Mucosa of gallbladder (tissue), 1 donor: ENCODE results near the gene ZNF773. TPM values are rescaled to one million over a fixed set of nuclear protein-coding genes. Genes with fewer than 3 reads are reported as not detected.
A peak's percentile ranks its signal among the peaks of the same experiment; 100 is the strongest.
"Not testable (repeated sequence)": the region's sequence is repeated elsewhere in the genome, so short reads cannot be mapped to it uniquely, and the experiment has no call there.

Experiments used
- DNase-seq: peaks from one replicate; pipeline ENCODE4 v3.0.0-alpha.2; 2020; ENCODE audit warnings: low spot score
- total RNA-seq: library from RNA; stranded (reverse); gene quantifications from one replicate; pipeline ENCODE4 v1.2.1, GENCODE V29; 2021
- donor health status: DM: no; HTN: no; CAD: no.

The ZNF773 gene
- 9.9 TPM for total RNA-seq

DNA sequence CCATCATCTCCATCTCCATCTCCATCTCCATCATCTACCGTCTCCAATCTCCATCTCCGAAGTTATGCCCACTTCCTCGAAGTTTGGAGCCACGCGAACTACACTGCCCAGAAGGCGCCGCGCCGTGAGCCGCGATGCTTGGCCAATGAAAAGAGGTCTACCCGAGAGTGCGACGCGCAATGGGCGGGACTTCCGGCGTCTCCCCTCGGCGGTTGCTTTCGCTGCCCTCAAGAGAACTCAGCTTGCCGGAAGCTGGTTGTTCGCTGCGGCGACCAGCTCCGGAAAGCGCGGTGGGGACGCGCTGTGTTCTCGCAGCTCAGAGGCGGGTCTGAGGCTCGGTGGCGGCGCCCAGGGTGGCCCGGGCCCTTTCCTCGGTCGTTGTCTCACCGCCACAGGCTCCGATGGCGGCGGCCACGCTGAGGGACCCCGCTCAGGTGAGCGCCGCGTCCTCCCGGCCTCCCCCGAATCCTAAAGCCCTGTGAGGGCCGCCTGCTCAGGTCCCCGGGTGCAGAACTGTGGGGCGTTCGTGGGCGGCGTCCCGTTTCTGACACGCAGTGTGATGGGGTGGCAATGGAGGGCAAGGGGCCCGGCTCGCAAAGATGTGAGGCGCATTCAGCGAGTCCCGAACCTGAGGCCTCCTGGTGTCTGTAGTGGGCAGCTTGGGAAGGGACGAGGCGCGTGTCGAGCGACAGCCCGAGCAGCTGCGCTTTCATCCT lies at the start of gene ZNF773:
TSS of gene ZNF773 (plus strand) at position 259 of the 716 bp plus-strand sequence. CDS start at position 402, 143 bp downstream.
- peak; percentile 97 for DNase-seq

DNA sequence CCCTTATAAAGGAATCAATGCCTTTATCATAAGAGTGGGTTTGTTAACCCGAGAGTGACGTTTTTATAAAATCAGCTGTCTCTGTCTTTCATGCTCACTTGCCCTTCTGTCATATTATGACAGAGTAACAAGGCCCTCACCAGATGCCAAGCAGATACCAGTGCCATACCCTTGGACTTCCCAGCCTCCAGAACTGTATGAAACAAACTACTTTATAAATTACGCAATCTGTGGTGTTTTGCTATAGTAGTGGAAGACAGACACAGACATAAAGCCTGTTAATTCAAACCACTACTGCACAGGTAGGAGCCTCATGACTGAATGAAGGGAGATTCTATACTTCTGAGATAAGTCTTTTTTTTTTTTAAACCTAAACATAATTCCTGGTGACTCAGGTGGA lies 47.4 kb upstream of the ZNF773 start:
- no peak for DNase-seq

DNA sequence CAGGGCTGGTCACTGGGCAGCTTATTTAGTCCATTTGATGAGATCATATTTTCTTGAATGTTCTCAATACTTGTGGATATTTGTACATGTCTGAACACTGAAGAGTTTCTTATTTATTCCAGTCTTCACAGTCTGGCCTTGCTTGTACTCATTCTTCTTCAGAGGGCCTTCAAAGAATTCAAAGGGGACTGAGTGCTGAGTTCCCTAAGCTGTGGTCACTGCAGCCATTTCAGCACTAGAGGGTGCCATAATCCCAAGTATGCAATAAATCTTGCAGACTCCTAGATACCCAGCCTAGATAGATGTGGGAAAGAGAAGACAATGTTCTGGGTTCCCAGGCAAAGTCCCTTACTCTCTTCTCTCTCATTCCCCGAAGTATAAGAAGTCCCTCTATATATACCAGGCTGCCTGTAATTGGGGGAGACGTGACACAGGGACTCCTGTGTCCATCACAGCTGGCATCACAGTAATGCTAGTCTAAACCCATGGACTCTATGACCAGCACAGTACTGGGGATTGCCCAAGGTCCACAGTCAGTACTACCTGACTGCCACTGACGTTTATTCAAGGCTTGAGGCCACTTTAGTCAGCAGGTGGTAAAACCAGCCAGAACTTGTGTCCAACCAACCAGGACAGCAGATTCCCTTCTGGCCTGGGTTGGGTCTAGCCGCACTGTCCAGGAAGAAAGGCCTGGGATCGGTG lies 33.9 kb upstream of the ZNF773 start:
- DNase-seq, result no peak

DNA sequence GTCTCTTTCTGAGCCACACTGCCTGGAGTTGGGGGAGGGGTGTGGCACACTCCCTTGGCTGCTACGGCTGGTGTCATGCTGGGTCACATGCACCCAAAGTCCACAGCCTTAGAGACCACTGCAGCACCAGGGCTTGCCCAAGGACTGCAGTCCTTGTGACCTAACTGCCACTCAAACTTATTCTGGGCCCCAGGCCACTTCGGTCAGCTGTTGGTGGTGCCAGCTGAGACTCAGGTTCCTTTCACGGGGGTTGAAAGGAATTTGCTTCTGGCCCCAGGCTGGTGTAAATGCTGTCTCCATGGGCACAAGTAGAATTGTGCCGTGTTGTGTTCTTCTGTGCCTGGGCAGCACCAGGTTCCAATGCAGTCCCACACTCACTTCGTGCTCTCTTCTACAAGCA lies 33.2 kb upstream of the ZNF773 start:
- DNase-seq, result no peak

DNA sequence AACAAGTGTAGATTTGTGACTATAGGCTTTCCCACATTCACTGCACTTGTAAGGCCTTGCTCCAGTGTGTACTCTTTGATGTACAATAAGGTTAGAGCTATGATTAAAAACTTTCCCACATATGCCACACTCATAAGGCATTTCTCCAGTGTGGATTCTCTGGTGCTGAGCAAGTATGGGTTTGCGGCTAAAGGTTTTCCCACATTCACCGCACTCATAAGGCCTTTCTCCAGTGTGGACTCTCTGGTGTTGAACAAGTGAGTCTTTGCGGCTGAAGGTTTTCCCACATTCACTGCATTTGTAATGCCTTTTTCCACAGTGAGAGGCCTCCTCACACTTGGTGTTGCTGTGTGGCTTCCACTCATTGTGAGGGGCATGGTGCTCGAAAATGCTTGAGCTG lies 26.1 kb upstream of the ZNF773 start:
- no peak for DNase-seq

DNA sequence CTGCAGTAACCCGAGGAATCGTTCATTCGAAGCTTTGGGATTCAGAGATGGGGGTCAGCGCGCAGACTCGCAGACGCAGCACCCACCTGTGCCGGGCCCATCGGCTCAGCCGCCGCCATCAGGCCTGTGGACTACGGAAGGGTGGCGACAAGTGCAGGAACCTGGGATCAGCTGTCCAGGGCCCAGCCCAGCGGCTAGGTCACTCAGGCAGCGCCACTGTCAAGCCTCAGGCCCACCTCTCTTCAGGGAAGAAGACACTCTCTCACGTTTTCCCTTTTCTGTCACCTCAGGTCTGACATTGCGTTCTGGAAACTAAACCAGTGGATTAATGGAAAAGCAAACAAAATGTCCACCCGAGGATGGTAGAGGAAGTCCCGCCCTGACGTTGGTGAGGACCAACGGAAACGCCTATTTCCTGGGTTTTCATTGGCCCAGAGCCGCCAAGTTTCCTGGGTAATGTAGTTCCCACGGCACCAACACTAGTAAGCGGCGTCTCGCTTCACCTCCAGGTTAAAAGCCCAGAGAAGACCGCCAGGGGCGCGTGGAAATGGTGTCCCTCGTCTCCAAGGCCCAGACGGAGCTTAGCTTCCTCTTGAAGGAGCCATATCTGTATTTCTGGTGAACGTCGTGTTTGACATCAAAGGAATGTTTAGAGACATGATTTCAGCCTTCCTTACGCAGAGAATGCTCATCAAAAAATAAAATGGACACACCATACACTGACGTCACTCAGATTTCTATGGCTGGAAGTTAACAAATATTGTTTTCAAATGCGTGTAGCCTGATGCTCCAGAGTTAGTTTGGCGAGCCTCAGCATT lies 22.3 kb upstream of the ZNF773 start, which contains the start of gene ZNF772:
TSS of gene ZNF772 (minus strand) at position 376 of the 818 bp plus-strand sequence. CDS start at position 119, 257 bp downstream.
- peak; percentile 95 for DNase-seq

DNA sequence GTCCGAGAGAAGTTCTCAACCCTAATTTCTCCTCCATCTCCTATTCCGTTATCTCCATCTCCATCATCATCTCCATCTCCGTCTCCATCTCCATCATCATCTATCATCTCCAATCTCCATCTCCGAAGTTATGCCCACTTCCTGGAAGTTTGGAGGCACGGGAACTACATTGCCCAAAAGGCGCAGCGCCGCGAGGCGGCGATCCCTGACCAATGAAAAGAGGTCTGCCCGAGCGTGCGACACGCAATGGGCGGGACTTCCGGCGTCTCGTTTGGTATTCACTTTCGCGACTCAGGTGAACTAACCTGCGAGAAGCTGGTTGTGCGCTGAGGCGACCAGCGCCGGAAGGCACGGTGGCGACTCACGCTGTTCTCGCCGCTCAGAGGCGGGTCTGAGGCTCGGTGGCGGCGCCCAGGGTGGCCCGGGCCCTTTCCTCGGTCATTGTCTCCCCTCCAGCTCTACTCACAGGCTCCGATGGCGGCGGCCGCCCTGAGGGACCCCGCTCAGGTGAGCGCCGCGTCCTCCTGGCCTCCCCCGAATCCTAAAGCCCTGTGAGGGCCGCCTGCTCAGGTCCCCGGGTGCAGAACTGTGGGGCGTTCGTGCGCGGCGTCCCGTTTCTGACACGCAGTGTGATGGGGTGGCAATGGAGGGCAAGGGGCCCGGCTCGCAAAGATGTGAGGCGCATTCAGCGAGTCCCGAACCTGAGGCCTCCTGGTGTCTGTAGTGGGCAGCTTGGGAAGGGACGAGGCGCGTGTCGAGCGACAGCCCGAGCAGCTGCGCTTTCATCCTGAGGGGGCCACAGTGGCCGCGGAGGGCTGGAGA lies 12.1 kb upstream of the ZNF773 start, which contains the start of gene ZNF419:
TSS of gene ZNF419 (plus strand) at position 274 of the 822 bp plus-strand sequence. CDS start at position 475, 201 bp downstream.
- peak; percentile 94 for DNase-seq

DNA sequence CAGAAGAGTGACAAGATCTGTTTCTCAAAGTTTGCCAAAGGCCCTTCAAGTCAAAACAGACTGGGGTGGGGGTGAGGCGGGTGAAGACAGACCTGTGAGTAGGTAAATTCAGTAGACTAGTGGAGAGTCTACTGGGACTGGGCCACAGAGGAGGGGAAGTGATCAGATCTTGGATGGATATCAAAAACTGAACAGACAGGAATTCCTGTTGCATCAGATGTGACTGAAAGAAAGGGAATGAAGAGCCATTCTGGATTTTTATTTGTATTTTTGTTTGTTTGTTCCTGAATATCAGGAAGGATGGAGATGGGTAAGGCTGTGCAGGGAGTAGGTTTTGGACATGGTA lies 11.5 kb upstream of the ZNF773 start:
- not testable (repeated sequence) for DNase-seq

DNA sequence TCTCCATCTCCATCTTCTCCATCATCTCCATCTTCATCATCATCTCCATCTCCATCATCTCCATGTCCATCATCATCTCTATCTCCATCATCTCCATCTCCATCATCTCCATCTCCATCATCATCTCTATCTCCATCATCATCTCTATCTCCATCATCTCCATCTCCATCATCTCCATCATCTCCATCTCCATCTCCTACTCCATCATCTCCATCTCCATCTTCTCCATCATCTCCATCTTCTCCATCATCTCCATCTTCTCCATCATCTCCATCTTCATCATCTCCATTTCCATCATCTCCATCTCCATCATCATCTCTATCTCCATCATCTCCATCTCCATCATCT lies 432 bp upstream of the ZNF773 start:
- DNase-seq, result not testable (repeated sequence)

DNA sequence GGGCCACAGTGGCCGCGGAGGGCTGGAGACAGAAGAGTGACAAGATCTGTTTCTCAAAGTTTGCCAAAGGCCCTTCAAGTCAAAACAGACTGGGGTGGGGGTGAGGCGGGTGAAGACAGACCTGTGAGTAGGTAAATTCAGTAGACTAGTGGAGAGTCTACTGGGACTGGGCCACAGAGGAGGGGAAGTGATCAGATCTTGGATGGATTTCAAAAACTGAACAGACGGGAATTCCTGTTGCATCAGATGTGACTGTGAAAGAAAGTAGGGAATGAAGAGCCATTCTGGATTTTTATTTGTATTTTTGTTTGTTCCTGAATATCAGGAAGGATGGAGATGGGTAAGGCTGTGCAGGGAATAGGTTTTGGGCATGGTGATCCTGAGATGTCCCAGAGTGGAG lies 662 bp downstream of the ZNF773 start:
- not testable (repeated sequence) for DNase-seq

DNA sequence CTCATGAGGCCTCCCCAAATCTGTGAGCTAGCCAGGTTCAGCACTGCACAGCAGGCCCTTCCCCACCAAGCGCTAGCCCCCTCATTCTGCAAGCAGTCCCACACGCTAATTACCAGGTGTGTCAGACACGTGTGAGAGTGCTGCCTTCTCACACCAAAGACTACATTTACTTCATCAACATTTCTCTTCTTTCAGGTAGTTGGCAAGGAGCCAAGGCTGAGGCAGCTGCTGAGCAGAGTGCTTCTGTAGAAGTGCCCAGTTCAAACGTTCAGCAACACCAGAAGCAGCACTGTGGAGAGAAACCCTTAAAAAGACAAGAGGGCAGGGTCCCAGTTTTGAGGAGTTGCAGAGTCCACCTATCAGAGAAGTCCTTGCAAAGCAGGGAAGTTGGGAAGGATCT lies 6.4 kb downstream of the ZNF773 start:
- no peak for DNase-seq

DNA sequence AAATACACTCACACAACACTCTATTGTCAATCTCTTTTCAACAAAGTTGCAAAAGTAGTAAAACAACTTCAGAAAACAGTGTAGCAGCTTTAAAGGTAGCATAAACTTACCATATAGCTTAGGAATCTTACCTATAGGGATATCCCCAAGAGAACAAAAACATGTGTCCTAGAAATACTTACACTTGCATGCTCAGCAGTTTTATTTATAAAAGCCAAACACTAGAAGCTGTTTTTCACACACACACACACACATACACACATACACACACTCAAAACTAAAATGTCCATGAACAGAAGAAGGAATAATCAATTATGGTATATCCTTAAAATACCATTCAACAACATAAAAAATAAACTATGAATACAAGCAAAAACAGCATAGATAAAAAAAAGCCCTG lies 11.7 kb downstream of the ZNF773 start:
- no peak for DNase-seq

DNA sequence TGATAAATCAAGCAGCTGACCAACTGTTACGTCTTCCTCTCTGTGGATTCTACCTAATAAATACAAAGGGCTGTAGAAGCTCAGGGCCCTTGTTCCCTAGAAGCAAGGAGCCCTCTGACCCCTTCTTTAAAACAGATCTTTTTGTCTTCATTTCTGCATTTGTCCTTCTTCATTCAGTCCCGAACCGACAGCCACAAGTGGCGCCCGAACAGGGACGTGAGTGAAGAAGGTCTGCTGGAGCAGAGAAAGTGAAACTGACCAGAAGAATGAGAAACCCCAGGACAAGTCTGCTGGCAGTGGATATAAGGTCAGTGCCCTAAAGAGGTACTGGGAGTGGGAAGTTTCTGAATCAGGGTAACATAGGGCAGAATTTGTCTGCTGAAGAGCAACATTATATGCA lies 13.1 kb downstream of the ZNF773 start:
- no peak for DNase-seq

DNA sequence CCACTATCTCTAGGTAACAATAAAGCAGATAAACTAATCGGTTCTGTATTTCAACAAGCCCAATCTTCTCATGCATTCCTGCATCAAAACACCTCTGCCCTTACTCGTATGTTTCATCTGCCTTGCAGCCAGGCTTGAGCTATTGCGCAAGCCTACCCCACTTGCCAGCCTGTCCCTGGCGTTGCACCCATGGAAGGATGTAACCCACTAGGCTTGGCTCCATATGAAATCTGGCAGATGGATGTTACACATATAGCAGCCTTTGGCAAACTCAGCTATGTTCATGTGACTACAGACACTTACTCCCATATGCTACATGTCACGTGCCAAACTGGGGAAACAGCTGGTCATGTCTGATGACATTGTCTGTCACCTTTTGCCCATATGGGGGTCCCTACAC lies 15.5 kb downstream of the ZNF773 start:
- DNase-seq, result no peak

DNA sequence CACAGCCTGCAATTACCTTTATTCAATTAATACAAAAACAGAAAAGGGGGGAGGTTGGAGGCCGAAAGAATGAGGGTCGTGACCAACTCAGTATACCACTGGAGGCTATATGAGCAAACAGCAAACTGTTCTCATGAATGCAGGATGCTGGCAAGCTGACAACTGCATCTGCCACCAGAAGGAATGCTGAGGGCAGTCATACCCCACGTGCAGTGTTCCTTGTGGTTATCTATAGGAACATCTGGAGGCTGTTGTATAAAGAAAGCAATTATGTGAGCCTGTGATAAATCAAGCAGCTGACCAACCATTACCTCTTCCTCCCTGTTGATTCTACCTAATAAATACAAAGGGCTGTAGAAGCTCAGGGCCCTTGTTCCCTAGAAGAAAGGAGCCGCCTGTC lies 18.3 kb downstream of the ZNF773 start:
- not testable (repeated sequence) for DNase-seq

DNA sequence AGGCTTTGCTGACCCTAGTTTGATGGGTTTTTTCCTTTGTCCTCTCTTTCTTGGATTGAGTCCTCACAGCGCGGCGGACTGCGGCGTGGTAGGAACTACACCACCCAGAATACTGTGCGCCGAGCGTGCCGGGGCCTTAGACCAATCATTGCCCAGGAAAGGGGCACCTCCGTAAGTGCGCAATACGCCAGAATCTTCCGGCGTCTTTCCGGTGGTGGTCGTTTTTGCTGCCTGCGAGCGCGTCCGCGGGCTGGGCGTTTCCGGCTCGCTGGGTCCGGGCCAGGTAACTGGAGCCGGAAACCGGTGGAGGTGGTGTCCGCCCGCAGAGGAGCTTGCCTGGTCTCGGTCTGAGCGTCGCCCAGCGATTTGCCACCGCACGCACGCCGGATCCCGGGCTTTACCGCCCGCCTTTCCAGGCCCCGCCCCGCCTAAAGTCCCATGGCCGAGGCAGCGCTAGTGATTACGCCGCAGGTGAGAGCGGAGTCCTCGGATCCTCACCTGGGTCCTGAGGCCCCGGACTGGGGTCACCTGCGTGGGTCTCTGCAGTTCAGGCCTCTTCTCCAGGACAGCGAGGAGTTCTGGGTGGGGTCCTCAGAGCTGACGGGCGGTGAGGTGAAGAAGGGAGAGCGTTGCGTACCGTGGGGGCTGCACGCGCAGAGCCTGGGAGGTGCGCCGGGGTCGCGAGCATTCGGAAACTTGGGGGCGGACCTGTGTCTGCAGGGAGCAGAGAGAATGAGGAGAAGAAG lies 27.6 kb downstream of the ZNF773 start, which contains the start of gene ZNF549:
TSS of gene ZNF549 (plus strand) at position 221 of the 746 bp plus-strand sequence. CDS start at position 439, 218 bp downstream.
- DNase-seq, result peak; percentile 91

DNA sequence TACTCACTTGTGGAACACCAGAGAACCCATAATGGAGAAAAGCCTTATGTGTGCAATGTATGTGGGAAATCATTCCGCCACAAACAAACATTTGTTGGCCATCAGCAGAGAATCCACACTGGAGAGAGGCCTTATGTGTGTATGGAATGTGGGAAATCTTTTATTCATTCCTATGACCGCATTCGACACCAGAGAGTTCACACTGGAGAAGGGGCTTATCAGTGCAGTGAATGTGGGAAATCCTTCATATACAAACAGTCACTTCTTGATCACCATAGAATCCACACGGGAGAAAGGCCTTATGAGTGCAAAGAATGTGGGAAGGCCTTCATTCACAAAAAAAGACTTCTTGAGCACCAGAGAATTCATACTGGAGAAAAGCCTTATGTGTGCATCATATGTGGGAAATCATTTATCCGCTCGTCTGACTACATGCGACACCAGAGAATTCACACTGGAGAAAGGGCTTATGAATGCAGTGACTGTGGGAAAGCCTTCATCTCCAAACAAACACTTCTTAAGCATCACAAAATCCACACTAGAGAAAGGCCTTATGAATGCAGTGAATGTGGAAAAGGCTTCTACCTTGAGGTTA lies 38.3 kb downstream of the ZNF773 start:
- DNase-seq, result no peak

DNA sequence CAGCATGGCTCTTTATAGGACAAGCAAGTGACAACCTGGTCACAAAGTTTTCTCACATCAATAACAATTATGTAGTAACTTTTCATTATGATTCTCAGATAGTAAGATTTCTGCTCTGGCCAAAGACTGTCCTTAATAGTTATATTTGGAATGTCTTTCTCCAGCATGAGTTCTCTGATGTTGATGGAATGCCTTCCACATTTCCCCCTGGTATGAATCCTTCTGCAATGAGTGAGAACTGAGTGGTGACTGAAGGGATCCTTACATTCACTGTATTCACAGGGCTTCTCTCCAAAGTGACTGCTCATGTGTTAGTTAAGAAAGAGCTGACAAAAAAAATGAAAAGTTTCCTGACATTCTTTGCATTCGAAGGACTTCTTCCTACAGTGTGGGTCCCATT lies 46.8 kb downstream of the ZNF773 start:
- no peak for DNase-seq

DNA sequence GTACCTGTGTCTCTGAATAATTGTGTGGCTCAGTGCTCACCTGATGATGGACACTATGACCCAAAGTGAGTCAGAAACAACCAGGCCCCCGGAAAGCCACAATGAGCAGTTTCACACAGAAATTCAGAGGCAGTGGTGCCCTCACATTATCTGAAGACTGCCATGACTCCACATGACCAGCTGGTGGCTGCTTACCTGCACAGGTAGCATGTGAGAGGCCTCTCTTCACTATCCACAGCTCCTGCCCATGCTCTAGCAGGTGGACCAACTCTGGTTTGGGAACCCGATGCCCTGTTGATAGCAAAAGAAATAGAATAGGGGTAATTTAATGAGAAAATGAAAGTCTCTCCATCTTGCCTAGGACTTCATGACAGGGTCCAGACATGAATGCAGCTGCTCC lies 52.7 kb downstream of the ZNF773 start:
- DNase-seq, result no peak

DNA sequence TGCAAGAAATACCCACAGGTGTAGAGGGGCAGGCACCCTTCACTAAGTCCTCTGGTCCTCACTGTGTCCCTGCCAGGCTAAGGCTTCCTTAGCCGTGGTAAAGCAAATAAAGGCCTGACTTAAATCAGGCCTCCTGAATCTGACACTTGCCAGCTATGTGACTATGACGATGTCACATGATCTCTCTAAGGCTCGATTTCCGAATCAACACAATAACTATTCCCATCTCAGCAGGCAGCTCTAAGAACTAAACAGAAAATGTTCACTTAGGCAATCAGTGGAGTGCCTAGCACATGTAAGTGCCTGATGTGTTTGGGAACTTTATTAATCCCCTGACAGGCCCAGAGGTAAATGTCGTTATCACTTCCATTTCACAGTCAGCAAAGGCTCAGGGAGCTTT lies 57.9 kb downstream of the ZNF773 start:
- no peak for DNase-seq
